Karpas-422 (cell line): Measurements from ENCODE around the gene ARFGEF3. TPM values are rescaled to one million over a fixed set of nuclear protein-coding genes. Genes with fewer than 3 reads are reported as not detected.

Experiments
- DNase-seq: peaks from one replicate; pipeline ENCODE4 v3.0.0-alpha.2; 2015
- H2AFZ ChIP-seq: fragments of 200-600 bp; sonication (generic); 2 replicates; pipeline ENCODE4 v1.6.1; 2014; ENCODE audit warnings: antibody characterized with exemption, low read length, mixed read lengths
- H3K27ac ChIP-seq: fragments of 200-600 bp; sonication (generic); 2 replicates; pipeline ENCODE4 v1.5.1; 2014; ENCODE audit warnings: mild to moderate bottlenecking, low read length, moderate library complexity
- H3K27me3 ChIP-seq: fragments of 200-600 bp; sonication (generic); 2 replicates; pipeline ENCODE4 v1.6.1; 2014; ENCODE audit warnings: low read length, mixed read lengths
- H3K36me3 ChIP-seq: fragments of 200-600 bp; sonication (generic); 2 replicates; pipeline ENCODE4 v1.6.1; 2014; ENCODE audit warnings: low read length, mixed read lengths; ENCODE audit not compliant: insufficient read depth
- H3K4me1 ChIP-seq: fragments of 200-600 bp; sonication (generic); 2 replicates; pipeline ENCODE4 v1.6.1; 2014; ENCODE audit warnings: mild to moderate bottlenecking, low read length, mixed read lengths
- H3K4me2 ChIP-seq: fragments of 200-600 bp; sonication (generic); 2 replicates; pipeline ENCODE4 v1.6.1; 2014; ENCODE audit warnings: low read length, low read depth, mild to moderate bottlenecking; ENCODE audit not compliant: poor library complexity, severe bottlenecking
- H3K4me3 ChIP-seq: fragments of 200-600 bp; sonication (generic); 2 replicates; pipeline ENCODE4 v1.5.1; 2014; ENCODE audit warnings: mild to moderate bottlenecking, antibody characterized with exemption, low read length, mixed read lengths
- H3K79me2 ChIP-seq: fragments of 200-600 bp; sonication (generic); 2 replicates; pipeline ENCODE4 v1.6.1; 2014; ENCODE audit warnings: mild to moderate bottlenecking, low read length, mixed read lengths
- H3K9ac ChIP-seq: fragments of 200-600 bp; sonication (generic); 2 replicates; pipeline ENCODE4 v1.6.0; 2014; ENCODE audit warnings: low read length
- H3K9me2 ChIP-seq: fragments of 200-600 bp; sonication (generic), shearing (Covaris generic); replicated peaks from 2 replicates; pipeline ENCODE4 v1.6.0; 2014; ENCODE audit warnings: mild to moderate bottlenecking, low read length, moderate library complexity; ENCODE audit not compliant: insufficient read depth
- H3K9me3 ChIP-seq: fragments of 300-700, 200-600 bp; sonication (generic); 2 replicates; pipeline ENCODE4 v1.6.1; 2014; ENCODE audit warnings: low read length, mixed read lengths
- H4K20me1 ChIP-seq: fragments of 200-600 bp; sonication (generic); 2 replicates; pipeline ENCODE4 v1.6.1; 2014; ENCODE audit warnings: mild to moderate bottlenecking, antibody characterized with exemption, low read length, low read depth; ENCODE audit not compliant: insufficient read depth
- total RNA-seq: library from RNA; depleted of rRNA; stranded (reverse); fragments of >200 nt; shearing (Covaris generic); gene quantifications from 2 replicates; pipeline ENCODE4 v1.2.3, GENCODE V29; 2014; ENCODE audit warnings: low replicate concordance

The ARFGEF3 gene
- total RNA-seq, 1 experiment from 2014 or later = 0.04 TPM

DNA sequence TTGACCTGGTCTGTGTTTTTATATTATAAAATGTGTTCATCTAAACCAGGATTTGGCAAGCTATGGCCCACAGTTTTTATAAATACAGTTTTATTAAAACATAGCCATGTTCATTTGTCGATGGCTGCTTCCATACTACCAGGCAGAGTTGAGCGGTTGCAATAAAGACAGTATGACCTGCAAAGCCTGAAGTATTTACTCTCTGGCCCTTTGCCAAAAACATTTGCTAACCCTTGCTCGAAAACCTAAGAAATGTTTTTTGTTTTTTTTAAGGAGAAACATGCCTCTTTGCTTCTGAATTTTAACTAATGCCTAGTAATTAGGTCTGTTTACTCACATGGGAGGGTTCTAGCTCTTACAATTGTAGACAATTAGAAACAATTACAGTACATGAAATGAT lies 148.6 kb downstream of the ARFGEF3 start:
- Histone ChIP-seq H3K4me3 (no peak overlapping the region), H3K27ac (no peak overlapping the region), H3K4me1 (no peaks in the 10 kb centered on the region), H4K20me1 (no peaks in the 10 kb centered on the region), H2AFZ (no peak overlapping the region), H3K4me2 (no peak overlapping the region), H3K9me2 (no peaks in the 10 kb centered on the region), H3K79me2 (no peaks in the 10 kb centered on the region), H3K9ac (no peak overlapping the region), H3K36me3 (no peaks in the 10 kb centered on the region), H3K9me3 (no peaks in the 10 kb centered on the region), H3K27me3 (no peaks in the 10 kb centered on the region)
- no peak for DNase-seq

DNA sequence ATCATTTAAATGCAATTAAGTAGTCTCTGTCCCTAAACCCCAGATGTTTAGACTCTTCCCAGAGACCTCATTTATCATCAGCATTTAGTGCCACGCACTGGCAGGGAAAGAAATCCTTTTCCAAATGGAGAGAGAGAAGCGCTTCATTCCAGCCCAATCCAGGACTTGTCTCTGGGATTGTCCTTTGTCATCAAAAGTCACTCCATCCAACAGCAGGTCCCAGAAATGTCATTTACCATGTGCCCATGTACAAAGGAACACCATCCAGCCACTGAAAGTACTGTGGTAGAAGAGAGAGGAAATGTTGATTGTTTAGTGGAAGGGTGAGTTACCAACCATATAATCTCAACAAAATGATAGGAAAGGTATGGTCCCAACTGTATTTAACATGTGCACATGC lies 149.1 kb downstream of the ARFGEF3 start:
- Histone ChIP-seq H3K79me2 (no peaks in the 10 kb centered on the region), H2AFZ (no peak overlapping the region), H3K9me3 (no peaks in the 10 kb centered on the region), H3K36me3 (no peaks in the 10 kb centered on the region), H4K20me1 (no peaks in the 10 kb centered on the region), H3K27me3 (no peaks in the 10 kb centered on the region), H3K9ac (no peak overlapping the region), H3K4me1 (no peaks in the 10 kb centered on the region), H3K4me3 (no peak overlapping the region), H3K4me2 (no peak overlapping the region), H3K27ac (no peak overlapping the region), H3K9me2 (no peaks in the 10 kb centered on the region)
- no peak for DNase-seq

DNA sequence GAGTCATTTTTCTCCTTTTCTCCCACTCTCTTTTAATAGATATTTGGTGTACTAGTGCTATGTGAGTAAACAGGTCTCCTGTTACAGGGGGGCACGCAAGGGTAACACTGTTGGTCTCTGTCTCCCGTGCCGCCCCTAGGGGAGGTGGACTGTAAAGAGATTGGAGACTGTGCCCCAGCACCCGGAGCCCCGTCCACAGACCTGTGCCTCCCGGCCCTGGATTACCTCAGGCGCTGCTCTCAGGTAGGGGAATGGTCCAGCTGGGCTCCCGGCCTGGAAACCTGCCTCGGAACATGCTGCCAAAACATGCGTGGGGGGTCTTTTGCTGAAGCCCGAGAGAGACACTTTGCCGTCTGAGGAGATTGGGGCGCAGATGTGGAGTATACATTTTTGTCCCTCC lies 149.5 kb downstream of the ARFGEF3 start:
- no peaks in the 10 kb centered on the region for H4K20me1 ChIP-seq
- no peaks in the 10 kb centered on the region for H3K79me2 ChIP-seq
- H3K4me1 ChIP-seq = no peaks in the 10 kb centered on the region
- H3K9ac ChIP-seq = no peak overlapping the region
- no peak overlapping the region for H3K4me2 ChIP-seq
- no peaks in the 10 kb centered on the region for H3K9me3 ChIP-seq
- H3K27ac ChIP-seq = no peak overlapping the region
- H2AFZ ChIP-seq = no peak overlapping the region
- H3K36me3 ChIP-seq = no peaks in the 10 kb centered on the region
- DNase-seq = no peak
- H3K9me2 ChIP-seq = no peaks in the 10 kb centered on the region
- H3K4me3 ChIP-seq = no peak overlapping the region
- H3K27me3 ChIP-seq = no peaks in the 10 kb centered on the region

DNA sequence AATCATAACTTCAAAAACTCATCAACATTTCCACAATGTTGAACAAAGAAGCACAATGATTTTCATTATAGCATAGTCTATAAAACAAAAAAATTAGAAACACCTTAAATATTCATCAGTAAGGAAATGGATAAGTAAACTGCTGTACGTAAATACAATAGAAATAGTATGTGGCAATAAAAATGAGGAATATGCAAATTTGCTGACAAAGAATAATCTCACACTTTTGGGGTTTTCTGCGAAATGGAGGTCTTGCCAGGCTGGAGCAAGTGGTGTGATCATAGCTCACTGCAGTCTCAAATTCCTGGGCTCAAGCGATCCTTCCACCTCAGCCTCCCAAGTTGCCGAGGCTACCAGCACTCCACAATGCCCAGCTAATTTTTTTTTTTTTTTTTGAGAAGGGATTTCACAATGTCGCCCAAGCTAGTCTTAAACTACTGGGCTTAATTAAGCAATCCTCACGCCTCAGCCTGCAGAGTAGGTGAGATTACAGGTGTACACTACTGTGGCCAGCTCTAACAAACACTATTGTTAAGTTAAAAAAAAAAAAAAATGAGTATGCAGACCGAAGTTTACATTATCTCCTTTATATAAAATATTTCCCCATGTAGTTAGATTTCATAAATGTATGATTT lies 157.1 kb downstream of the ARFGEF3 start:
- Histone ChIP-seq H3K36me3 (no peaks in the 10 kb centered on the region), H3K27me3 (no peaks in the 10 kb centered on the region), H3K4me1 (no peaks in the 10 kb centered on the region), H3K4me3 (no peak overlapping the region), H4K20me1 (no peaks in the 10 kb centered on the region), H3K9me2 (no peaks in the 10 kb centered on the region), H3K9me3 (no peaks in the 10 kb centered on the region), H3K9ac (no peak overlapping the region), H3K27ac (no peak overlapping the region), H2AFZ (no peak overlapping the region), H3K79me2 (no peaks in the 10 kb centered on the region), H3K4me2 (no peak overlapping the region)
- no peak for DNase-seq

DNA sequence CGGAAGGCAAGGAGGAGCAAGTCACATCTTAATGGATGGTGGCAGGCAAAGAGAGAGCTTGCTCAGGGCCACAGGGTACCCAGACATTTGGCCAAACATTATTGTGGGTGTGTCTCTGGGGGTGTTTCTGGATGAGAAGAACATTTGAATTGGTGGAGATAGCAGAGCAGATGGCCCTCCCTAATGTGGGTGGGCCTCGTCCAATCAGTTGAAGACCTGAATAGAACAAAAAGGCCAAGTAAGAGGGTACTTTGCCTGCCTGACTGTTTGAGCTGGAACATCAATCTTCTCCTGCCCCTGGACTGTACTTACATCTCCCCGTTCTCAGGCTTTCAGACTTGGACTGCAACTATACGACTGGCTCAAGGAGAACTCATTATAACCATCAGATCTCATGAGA lies 160.2 kb downstream of the ARFGEF3 start:
- H3K9ac ChIP-seq = no peak overlapping the region
- H3K9me3 ChIP-seq = no peaks in the 10 kb centered on the region
- no peaks in the 10 kb centered on the region for H3K79me2 ChIP-seq
- H2AFZ ChIP-seq = no peak overlapping the region
- no peak overlapping the region for H3K4me2 ChIP-seq
- H3K4me1 ChIP-seq = no peaks in the 10 kb centered on the region
- no peak overlapping the region for H3K4me3 ChIP-seq
- no peaks in the 10 kb centered on the region for H3K27me3 ChIP-seq
- H3K9me2 ChIP-seq = no peaks in the 10 kb centered on the region
- H3K27ac ChIP-seq = no peak overlapping the region
- no peak for DNase-seq
- H3K36me3 ChIP-seq = no peaks in the 10 kb centered on the region
- no peaks in the 10 kb centered on the region for H4K20me1 ChIP-seq

DNA sequence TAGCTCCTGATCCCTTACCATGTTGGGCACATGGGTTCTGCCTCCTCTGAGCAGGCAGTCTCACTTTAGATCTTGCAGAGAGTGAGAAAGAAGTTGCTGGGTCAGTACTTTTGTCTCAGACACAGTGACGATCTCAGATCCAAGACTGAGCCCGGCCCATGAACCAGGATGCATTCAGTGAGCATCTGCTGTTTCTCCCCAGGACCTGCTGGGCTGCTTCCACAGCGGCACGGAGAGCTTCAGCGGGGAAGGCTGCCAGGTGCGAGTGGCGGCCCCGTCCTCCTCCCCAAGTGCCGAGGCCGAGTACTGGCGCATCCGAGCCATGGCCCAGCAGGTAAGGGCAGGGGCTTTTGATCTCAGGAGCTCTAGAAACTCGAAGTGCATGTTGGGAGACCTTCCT lies 162.1 kb downstream of the ARFGEF3 start:
- Histone ChIP-seq H3K4me3 (no peak overlapping the region), H3K4me1 (no peaks in the 10 kb centered on the region), H3K36me3 (no peaks in the 10 kb centered on the region), H4K20me1 (no peaks in the 10 kb centered on the region), H3K9me3 (no peaks in the 10 kb centered on the region), H3K9me2 (no peaks in the 10 kb centered on the region), H3K27me3 (no peaks in the 10 kb centered on the region), H3K79me2 (no peaks in the 10 kb centered on the region), H3K4me2 (no peak overlapping the region), H2AFZ (no peak overlapping the region), H3K9ac (no peak overlapping the region), H3K27ac (no peak overlapping the region)
- DNase-seq = no peak

DNA sequence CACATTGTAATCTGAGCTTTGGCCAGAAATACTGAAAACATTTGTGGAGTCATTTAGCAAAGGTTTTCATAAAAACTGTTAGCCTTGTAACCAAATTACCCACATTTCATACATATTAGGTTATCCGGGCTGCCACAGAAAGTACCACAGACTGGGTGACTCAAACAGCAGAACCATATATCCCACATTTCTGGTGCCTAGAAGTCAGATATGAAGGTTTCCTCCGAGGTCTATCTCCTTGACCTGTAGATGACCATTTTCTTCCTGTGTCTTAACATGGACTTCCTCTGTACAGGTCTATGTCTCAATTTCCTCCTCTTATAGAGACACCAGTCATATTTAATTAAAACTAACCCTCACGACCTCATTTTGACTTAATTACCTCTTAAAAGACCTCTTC lies 166.5 kb downstream of the ARFGEF3 start:
- Histone ChIP-seq H3K9ac (no peak overlapping the region), H4K20me1 (no peaks in the 10 kb centered on the region), H3K9me3 (no peaks in the 10 kb centered on the region), H3K4me1 (no peaks in the 10 kb centered on the region), H3K27ac (no peak overlapping the region), H3K9me2 (no peaks in the 10 kb centered on the region), H3K36me3 (no peaks in the 10 kb centered on the region), H3K27me3 (no peaks in the 10 kb centered on the region), H3K4me3 (no peak overlapping the region), H2AFZ (no peak overlapping the region), H3K4me2 (no peak overlapping the region), H3K79me2 (no peaks in the 10 kb centered on the region)
- no peak for DNase-seq

DNA sequence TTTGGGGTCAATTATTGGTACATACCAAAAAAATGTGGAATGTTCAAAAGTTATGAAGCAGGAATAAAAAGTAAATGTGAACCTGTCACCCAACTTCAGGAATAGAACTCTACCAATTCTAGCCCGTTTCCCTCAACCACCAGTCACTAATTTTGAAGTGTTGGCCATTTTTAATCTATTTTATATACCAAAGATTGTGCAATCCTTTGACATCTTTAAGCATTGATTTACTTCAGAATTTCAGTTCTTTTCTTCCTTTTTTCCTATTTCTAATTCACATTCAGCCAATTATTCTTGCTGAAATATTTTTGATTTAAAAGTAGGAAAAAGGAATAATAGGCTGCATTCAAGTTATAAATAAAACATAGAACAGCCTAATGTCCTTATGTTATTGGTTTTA lies 169.0 kb downstream of the ARFGEF3 start:
- no peak overlapping the region for H3K27ac ChIP-seq
- no peak overlapping the region for H3K4me3 ChIP-seq
- no peaks in the 10 kb centered on the region for H3K79me2 ChIP-seq
- H3K9ac ChIP-seq = no peak overlapping the region
- DNase-seq = no peak
- no peaks in the 10 kb centered on the region for H3K9me3 ChIP-seq
- H3K4me1 ChIP-seq = peaks cover under 1% of the 10 kb centered on the region; the same call in 1 of the 2 replicates
- H3K36me3 ChIP-seq = no peaks in the 10 kb centered on the region
- no peak overlapping the region for H3K4me2 ChIP-seq
- no peaks in the 10 kb centered on the region for H3K9me2 ChIP-seq
- no peaks in the 10 kb centered on the region for H4K20me1 ChIP-seq
- no peaks in the 10 kb centered on the region for H3K27me3 ChIP-seq
- H2AFZ ChIP-seq = no peak overlapping the region

DNA sequence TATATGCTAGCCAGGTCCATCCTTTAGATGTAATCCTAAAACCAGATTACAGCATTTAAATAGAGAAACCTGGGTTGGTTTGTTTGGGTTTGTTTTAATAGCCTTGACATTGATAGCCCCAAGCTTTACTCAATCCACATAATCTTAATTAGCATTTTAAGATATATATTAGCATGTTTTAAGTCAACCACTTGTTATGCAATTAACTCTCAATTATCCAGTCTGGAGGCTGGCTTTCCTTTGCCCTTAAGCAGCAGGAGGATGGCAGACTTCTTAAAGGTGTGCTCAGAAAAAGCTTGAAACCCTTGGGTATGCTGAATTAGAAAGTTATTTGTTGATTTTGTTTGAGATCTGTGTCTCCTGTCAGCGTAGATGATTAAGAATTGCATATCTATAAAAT lies 169.7 kb downstream of the ARFGEF3 start:
- no peak overlapping the region for H3K9ac ChIP-seq
- H3K4me2 ChIP-seq = no peak overlapping the region
- H3K9me2 ChIP-seq = no peaks in the 10 kb centered on the region
- no peak overlapping the region for H3K27ac ChIP-seq
- no peak overlapping the region for H3K4me3 ChIP-seq
- no peak overlapping the region for H2AFZ ChIP-seq
- no peaks in the 10 kb centered on the region for H3K27me3 ChIP-seq
- H3K4me1 ChIP-seq = peaks cover 7% of the 10 kb centered on the region
- H3K36me3 ChIP-seq = no peaks in the 10 kb centered on the region
- DNase-seq = no peak
- no peaks in the 10 kb centered on the region for H3K9me3 ChIP-seq
- no peaks in the 10 kb centered on the region for H4K20me1 ChIP-seq
- H3K79me2 ChIP-seq = no peaks in the 10 kb centered on the region
